Mesothelial cell of epicardium (in vitro differentiated cells): ENCODE results near the gene C16orf74. TPM values are rescaled to one million over a fixed set of nuclear protein-coding genes. Genes with fewer than 3 reads are reported as not detected.

Experiments
- DNase-seq, 2 experiments: peaks; one replicate each; pipeline ENCODE4 v3.0.0; 2021; ENCODE audit warnings: low spot score in 2 of 2; ENCODE audit not compliant: unreplicated experiment in 2 of 2
- H3K27ac Mint-ChIP-seq: 2 replicates; pipeline ENCODE4 v1.8.0; 2021; ENCODE audit warnings: mixed read lengths
- H3K27me3 Mint-ChIP-seq: 2 replicates; pipeline ENCODE4 v1.8.0; 2021; ENCODE audit warnings: low read depth, mixed read lengths
- H3K36me3 Mint-ChIP-seq: 2 replicates; pipeline ENCODE4 v1.8.0; 2021; ENCODE audit warnings: mixed read lengths
- H3K4me1 Mint-ChIP-seq: 2 replicates; pipeline ENCODE4 v1.8.0; 2021; ENCODE audit warnings: mixed read lengths
- H3K4me3 Mint-ChIP-seq: 2 replicates; pipeline ENCODE4 v1.8.0; 2021; ENCODE audit warnings: mild to moderate bottlenecking, moderate library complexity, mixed read lengths
- H3K9me3 Mint-ChIP-seq: 2 replicates; pipeline ENCODE4 v1.8.0; 2021; ENCODE audit warnings: mixed read lengths
- total RNA-seq: library from RNA; stranded (reverse); gene quantifications from 3 replicates; pipeline ENCODE4 v1.2.1, GENCODE V29; 2021
- TF ChIP-seq, protein P1 (sequence below): fragments of 200-600 bp; sonication (generic); IDR thresholded peaks from one replicate; pipeline ENCODE4 v1.5.0; 2021; ENCODE audit warnings: antibody characterized with exemption; ENCODE audit not compliant: unreplicated experiment

The C16orf74 gene
- total RNA-seq, 1 donor from 2014 or later: 12.1 TPM

DNA sequence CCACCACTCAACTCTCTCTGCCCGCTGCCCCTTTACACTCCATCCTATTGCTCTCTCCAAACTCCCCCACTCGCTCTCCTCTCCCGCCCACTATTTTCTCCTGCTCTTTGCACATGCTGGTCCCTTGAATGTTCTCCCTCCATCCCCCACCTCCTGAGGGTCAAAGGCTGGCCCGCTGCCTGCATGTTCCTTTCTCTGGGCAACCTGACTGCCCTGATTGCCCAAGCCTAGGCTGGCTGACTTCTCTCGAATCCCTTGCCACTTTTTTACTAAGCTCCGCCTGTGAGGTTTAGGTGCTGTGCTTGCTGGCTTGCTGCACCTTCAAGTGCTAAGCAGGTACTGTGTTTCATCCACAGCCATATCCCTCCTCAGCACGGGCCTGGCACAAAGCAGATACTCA lies 45.7 kb upstream of the C16orf74 start:
- Mint-ChIP-seq H3K4me3 (no peak overlapping the region), H3K4me1 (peaks cover 26% of the 10 kb centered on the region), H3K27ac (no peak overlapping the region), H3K9me3 (peaks cover 4% of the 10 kb centered on the region), H3K27me3 (no peaks in the 10 kb centered on the region), H3K36me3 (peaks cover 29% of the 10 kb centered on the region)
- no peak for DNase-seq
- TF ChIP-seq, protein P1, sequence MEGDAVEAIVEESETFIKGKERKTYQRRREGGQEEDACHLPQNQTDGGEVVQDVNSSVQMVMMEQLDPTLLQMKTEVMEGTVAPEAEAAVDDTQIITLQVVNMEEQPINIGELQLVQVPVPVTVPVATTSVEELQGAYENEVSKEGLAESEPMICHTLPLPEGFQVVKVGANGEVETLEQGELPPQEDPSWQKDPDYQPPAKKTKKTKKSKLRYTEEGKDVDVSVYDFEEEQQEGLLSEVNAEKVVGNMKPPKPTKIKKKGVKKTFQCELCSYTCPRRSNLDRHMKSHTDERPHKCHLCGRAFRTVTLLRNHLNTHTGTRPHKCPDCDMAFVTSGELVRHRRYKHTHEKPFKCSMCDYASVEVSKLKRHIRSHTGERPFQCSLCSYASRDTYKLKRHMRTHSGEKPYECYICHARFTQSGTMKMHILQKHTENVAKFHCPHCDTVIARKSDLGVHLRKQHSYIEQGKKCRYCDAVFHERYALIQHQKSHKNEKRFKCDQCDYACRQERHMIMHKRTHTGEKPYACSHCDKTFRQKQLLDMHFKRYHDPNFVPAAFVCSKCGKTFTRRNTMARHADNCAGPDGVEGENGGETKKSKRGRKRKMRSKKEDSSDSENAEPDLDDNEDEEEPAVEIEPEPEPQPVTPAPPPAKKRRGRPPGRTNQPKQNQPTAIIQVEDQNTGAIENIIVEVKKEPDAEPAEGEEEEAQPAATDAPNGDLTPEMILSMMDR: no peak

DNA sequence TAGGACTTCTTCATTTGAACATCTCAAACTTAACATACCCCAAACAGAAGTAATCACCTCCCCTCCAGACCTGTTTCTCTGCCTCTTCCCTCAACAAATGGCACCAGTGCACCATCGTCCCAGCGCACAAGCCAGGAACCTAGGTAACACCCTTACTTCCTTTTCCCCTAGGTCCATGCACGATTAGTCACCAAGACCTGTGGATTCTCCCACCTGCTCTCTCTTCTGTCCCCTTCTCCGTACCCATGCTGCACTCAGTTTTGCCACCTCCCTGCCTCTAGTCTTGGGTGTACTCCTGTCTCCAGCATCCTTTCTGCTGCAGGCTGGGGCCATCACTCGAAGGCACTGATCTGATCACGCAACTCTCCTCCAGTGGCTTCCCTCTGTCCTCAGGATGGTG lies 45.3 kb upstream of the C16orf74 start:
- Mint-ChIP-seq H3K27ac (no peak overlapping the region), H3K36me3 (peaks cover 29% of the 10 kb centered on the region), H3K9me3 (peaks cover 7% of the 10 kb centered on the region), H3K4me1 (peaks cover 22% of the 10 kb centered on the region), H3K4me3 (no peak overlapping the region), H3K27me3 (no peaks in the 10 kb centered on the region)
- no peak for DNase-seq
- TF ChIP-seq, protein P1: no peak

DNA sequence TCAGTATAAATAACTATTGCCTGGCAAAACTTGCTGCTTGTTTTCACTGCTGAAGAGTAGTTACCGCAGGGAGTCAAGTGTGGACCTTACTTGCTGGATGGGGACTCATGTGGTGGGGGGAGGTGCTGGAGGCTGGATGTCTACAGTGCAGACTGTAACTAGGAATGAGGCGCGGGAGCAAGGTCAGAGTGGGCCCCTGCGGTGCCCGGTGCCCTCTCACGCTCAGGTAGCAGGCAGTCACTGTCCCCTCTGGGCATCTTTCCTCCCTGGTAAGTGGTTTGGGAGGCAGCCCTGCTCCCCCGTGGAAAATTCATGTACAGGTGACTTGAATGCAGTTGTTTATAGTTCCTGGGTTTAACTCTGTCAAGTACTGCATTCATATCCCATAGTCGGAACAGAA lies 43.8 kb upstream of the C16orf74 start:
- Mint-ChIP-seq H3K4me3 (no peak overlapping the region), H3K27me3 (no peaks in the 10 kb centered on the region), H3K27ac (no peak overlapping the region), H3K36me3 (peaks cover 29% of the 10 kb centered on the region), H3K9me3 (peaks cover 7% of the 10 kb centered on the region), H3K4me1 (peaks cover 10% of the 10 kb centered on the region)
- DNase-seq: no peak
- TF ChIP-seq, protein P1: no peak

DNA sequence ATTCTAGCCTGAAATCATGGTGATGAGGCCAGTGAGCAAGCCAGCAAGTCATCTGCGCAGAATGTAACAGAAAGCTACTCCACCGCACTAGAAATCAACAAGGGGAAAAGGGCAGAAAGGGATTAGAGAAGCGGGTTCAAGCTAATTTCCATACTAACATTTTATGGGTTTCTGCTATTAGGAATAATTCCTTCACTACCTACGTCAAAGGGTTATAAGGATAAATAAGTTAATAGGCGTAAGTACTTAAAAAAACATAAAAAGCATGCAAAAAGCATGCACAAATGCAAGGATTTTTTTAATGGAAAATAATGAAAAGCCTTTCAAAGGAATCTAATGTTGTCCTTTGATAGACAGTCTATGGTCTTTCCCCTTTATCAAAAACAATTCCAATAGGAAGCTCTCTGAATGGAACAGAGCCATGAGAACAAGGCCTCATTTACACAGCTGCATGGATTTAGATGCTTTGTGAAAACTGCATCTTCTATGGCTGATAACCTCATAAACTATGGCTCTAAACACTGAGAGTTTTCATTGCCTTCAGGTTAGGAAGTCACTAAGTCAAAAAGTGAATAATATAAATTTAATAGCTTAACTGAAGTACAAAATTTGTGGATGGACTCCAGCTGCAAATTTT lies 42.9 kb upstream of the C16orf74 start:
- Mint-ChIP-seq H3K4me3 (no peak overlapping the region), H3K9me3 (peaks cover 7% of the 10 kb centered on the region), H3K27me3 (no peaks in the 10 kb centered on the region), H3K36me3 (peaks cover 32% of the 10 kb centered on the region), H3K4me1 (peaks cover 10% of the 10 kb centered on the region), H3K27ac (no peak overlapping the region)
- no peak for DNase-seq
- TF ChIP-seq, protein P1: no peak

DNA sequence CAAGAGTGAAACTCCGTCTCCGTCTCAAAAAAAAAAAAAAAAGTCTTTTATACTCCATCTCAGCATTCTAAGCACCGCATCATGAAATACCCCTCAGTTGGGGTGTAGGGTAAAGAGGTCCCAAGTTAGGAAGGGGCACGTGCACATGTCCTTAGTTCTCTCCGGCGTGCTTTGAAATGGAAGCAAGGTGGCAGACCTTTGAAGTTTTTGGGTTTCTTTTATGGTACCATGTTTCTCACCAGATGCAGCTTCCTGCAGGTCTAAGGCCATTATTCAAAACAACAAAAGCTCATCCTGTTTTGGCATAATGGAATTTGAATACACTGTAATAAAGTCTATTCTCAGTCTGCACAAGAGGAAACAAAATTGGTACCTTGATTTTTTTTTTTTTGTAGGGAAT lies 38.9 kb upstream of the C16orf74 start:
- H3K36me3 Mint-ChIP-seq: peaks cover 36% of the 10 kb centered on the region
- H3K27me3 Mint-ChIP-seq: no peaks in the 10 kb centered on the region
- H3K4me1 Mint-ChIP-seq: no peaks in the 10 kb centered on the region
- no peak overlapping the region for H3K4me3 Mint-ChIP-seq
- no peak for DNase-seq
- no peak overlapping the region for H3K27ac Mint-ChIP-seq
- peaks cover 7% of the 10 kb centered on the region for H3K9me3 Mint-ChIP-seq
- TF ChIP-seq, protein P1: no peak

DNA sequence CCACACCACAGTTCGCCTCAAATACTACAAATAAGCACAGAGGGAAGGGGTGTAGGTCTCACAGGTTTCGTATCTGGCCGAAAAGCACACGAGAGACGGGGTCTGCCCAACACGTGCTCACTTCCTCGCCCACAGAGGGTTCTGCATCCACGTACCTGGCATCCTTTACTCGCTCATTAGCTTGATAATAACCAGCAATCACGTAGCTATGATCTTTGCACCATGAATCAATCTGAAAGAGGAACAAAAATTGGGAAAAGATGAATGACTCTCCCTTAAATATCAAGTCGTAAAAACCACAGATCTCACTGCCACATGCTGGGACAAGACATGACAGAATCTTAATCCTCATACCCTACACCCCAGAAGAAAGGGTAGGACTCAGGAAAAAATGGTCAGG lies 37.9 kb upstream of the C16orf74 start:
- Mint-ChIP-seq H3K36me3 (peaks cover 33% of the 10 kb centered on the region), H3K4me3 (no peak overlapping the region), H3K9me3 (peaks cover 7% of the 10 kb centered on the region), H3K27me3 (no peaks in the 10 kb centered on the region), H3K27ac (no peak overlapping the region), H3K4me1 (no peaks in the 10 kb centered on the region)
- DNase-seq: no peak
- TF ChIP-seq, protein P1: no peak
